NCI-H226 (cell line): ENCODE measurements around the gene ARHGEF9.

Experiments
- DNase-seq: peaks from one replicate; pipeline ENCODE4 v3.0.0-alpha.2; 2015

The ARHGEF9 gene

DNA sequence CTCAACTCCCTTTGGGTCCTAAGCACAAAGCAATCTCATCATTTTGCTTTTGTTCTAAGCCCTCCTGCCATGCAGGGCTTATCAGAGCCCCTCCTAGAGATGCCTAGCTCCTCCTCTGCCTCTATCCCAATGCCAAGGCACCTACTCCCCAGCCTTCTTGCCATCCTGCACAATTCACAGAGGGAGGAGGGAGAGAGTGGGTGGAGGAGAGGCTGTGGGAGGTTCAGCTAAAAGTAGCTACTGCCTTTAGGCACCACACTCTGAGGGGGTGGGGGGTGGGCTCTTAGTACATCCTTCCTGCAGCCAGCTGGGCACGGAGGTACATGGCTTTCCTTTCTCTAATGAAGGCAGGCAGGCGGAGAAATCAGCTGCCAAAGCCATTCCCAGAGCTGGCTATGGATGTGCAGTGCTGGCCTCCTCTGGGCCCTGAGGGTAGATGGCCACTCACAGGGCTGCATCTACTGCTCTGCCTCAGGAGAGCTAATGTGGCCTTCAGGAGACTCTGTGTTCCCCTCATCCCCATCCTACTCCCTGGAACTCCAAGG, 40.1 kb downstream of the ARHGEF9 start:
- DNase-seq, result no peak

DNA sequence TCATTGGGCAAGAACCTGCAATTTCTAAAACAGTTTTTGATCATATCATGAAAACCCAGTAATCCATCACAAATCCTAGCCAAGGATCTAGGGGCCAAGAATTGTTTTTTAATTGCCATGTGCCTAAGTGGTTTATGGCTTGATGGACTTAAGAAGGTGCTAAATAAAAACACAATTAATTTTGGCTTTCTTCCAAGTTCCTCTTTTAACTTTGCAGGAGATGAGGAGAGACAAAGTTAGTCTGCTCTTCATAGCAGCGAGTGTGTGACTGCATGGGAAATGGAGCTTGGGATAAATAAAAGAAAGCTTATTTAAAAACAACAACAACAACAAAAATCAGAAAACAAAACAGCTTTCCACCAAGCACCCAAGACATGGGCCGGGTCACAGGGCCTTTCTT, 41.4 kb downstream of the ARHGEF9 start:
- no peak for DNase-seq

DNA sequence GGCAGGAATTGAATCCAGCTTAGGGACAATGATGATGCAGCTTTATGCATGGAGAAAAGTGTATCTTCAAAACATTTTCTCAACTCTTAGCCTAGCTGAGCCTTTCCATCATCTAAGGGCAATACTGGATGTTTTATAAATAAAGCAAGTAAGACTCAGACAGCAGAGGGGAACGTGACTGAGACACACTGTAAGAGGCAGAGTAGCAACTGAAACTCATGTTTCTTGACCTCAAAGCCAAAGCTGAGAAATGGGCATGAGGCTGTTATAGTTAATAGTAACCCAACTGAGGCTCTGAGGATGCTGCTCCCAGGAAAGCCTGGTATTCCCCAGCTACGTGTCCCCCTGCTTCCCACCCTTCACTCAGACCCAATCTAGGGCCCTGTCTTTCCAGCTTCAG, 44.6 kb downstream of the ARHGEF9 start:
- DNase-seq, result no peak

DNA sequence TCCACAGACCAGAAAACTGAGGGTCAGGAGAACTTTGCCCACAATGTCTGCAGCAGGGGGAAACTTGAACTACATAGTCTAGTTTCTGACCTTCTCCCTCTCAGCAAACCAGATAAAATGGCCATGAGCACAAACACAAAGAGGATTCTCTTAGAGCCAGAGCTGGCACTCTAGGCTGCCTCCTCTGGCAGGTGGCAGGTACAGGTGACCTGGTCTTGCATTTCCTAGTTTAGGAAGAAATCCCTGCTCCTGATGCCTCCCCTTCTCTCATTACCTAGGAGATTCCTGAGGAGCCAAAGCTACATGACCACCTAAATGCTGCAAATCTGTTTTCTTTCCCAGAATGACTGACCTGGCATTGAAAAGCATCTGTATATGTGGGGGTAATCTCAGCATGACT, 45.1 kb downstream of the ARHGEF9 start:
- no peak for DNase-seq

DNA sequence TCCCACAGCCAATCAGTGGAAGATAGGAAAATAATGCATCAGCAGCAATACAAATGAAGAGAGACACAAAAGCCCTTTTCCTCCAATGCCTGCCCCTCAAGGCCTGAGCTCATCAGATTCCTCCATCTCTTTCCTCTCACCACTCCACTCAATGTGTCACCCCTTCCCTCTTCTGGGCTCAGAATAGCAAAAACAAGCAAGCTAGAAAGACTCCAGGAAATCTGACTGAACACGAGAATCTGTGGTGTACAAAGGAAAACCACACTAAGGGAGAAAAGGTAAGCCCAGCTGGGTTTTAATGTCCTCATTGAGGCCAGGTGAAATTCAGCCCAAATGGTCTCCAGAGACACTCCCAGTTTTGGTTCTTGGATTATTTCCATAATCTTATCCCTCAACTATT, 46.3 kb downstream of the ARHGEF9 start:
- DNase-seq, result no peak

DNA sequence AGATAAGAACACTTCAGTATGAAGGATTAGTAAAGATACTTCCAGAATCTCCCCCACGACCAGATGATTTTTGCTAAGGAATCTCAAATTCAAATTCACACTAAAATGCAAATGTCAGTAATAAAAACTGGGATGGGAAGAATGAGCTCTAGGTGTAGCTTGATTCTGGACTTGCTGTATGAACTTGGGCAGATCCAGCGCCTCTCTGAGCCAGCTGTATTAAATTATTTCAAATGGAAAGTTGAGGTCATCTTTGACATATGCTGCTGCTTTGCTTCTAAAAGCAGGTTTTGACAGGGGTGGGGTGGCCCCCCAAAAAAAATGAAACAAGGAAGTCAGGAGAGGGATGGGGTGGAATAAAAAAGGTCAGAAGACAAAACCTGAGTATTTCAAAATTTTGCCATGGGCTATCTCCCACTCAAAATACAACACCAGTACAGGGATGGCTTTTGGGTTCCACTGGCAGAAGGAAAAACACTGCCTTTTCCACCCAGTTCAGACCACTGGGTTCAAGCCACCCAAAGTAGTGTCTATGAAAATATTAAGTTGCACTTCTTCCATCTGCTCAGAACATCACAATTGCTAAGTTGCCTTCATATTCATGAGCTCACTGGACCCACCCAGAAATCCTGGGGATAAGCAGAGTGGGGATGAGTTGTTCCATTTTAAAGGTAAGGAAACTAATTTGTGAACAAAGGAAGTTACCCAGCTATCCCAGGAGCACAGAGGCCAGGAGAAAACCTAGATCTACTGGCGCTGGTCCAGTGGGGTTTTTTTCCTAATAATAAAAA, 47.7 kb downstream of the ARHGEF9 start:
- DNase-seq, result no peak

DNA sequence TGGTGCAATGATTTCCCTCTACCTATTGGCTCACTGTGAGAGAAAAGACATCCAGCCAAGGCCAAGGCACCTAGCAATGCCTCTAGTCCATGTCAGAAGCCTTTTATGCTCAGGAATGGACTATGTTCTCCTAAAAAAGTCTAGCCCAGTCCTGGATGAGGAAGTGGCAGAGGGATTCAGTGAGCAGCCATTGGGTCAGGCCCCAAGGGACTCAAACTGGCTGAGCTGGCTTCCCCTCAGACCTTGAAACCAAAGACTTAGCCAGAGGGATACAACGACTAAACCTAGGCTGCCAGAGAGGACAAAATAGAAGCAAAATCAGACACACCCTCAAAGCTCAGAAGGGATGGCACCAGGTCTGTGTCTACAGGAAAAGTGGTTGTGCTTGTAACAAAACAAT, 49.1 kb downstream of the ARHGEF9 start:
- DNase-seq, result no peak

DNA sequence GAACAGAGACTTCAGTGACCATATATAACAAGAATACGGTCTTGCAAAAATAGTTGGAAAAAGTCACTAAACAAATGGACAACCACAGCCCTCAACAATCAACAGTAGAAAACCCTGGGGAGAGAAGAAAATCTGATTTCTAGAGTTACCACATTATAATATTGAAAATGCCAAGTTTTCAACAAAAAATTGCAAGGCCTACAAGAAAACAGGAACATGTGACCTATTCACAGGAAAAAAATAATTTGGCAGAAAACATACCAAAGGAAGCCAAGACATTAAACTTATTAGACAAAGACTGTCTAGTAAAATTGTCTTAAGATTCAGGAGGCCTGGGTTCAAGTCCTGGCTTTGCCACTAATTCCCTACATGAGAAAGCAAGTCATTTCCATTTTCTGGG, 64.7 kb downstream of the ARHGEF9 start:
- no peak for DNase-seq

DNA sequence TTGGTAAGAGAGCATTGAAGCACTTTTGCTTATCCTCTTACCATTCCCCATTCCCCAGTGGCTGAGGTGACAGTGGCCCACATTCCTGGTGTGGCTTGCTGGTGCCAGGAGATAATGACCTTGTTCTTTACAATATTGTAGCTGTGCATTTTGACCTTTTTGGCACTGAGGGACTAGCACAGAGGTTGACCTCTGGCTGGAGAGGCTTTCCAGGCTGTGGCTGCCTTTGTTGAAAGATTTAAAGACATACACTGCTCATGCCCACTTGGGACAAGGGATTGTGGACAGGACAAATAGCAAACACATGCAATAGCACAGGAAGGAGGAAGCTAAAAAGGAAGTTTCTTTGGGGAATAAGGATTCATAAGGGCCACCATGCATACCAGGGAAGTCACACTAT, 65.4 kb downstream of the ARHGEF9 start:
- no peak for DNase-seq

DNA sequence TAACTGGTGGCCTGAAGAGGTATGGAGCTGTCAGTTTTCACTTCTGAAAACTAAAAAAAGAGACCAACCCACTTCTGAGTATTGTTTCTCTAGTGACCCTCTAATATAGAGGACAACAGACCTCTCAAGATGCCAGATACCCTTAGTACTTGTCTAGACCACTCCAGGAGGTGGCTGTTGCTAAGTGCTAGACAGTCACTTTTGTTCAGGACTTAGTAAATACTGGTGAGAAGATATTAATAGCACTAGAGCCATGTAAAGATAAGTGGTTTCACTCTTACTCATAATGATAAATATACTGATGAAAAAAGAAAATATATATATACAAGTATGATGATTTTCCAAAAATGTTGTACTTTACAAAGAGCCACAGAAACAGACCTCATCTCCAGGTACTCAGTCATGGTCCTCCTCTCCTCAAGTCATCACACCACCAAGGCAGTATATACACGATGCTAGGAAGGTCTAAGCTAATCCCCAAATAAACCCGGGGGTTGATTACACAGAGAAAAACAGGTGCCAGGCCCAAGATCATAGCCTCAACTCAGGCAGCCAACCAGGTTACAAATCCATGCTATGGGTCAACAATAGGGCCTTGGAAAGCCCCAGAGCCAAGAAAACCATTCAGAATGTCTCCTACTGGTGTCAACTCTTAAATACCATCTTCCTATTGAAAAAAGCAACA, 66.9 kb downstream of the ARHGEF9 start:
- DNase-seq, result no peak

DNA sequence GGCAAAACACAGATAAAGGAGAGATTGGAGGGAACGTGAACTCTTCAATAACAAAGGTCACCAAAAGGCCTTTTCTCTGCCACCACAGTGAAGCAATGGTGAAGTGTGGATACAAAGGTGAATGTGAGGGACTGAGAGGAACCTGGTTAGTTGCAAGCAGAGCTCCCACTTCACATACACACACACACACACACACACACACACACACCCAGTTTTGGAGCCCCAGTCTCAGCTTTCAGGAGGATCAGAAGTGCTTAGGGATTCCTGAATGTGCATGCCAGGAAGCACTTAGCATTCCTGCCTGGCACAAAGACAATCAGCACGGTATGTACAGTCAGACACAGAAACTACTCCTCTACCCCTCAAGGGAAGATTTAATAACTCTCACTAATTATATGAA, 71.5 kb downstream of the ARHGEF9 start:
- DNase-seq, result no peak

DNA sequence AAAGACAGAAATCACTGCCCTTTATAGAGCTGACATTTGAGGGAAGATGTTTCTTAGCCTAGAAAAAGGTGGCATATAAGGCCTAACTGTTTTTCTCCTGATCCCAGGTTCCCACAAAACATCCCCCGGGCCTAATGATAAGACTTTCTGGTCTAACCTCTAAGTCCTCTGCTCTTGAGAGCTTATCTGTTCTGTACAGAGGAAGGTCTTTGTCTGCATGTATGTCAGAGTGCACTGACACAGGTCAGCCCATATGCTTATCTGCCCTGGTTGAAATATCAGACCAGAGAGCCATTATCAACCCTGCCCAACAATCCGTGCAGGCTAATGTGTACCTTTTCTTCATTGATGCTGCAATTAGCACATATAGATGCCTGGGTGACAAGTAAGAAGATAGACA, 76.2 kb downstream of the ARHGEF9 start:
- DNase-seq, result no peak

DNA sequence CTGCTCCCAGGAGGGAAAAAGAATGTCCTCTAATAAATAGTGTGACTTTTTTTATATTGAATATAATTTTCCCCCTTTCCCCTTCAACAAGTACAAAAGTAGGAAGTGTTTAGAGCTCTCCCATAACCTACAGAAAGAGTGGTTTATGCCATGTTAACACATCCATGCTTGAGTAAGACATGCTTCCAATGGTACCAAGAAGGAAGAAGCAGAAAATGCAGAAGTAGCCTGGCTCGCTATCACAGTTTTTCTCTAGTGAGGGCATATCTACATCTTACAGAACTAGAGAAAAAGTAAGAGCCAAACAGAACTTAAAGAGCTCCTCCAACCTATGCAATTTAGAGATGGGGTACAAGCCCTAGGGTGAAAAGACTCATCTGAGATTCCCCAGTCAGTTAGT, 82.5 kb downstream of the ARHGEF9 start:
- no peak for DNase-seq

DNA sequence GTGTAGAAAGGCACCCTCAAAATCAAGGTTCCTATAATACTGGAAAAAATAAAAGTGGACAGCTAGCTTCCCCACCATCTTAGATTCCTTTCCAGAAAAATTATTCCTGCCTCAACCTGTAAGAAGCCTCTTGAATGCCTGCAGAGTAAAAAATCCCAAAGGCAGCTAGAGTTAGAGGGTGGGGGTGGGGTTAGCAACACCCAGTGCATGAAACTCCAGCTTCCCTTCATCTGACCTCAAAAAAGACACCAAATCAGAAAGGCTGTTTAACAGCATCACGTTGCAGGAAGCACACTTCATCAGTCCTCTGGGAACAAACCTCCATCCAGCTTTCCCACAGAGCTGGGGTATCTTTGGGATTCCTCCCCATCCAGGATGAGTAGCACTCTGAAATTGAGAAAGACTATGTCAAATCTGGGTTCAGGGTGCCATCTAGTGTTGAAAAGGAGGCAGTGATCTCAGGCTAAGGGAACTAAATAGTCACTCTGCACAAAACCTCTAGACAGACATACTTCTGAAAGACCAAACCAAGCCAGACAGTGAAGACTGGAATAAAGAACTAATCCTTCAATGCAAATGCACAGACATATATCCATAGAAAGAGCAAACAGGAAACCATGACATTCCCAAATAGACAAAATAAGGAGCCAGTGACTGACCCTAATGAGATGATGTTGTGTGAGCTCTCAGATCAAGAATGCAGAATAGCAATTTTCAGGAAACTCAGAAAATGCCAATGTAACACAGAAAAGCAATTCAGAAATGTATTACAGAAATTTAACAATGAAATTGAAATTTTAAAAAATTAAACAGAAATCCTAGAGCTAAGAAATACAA, 97.9 kb downstream of the ARHGEF9 start:
- peak; percentile 3 for DNase-seq

DNA sequence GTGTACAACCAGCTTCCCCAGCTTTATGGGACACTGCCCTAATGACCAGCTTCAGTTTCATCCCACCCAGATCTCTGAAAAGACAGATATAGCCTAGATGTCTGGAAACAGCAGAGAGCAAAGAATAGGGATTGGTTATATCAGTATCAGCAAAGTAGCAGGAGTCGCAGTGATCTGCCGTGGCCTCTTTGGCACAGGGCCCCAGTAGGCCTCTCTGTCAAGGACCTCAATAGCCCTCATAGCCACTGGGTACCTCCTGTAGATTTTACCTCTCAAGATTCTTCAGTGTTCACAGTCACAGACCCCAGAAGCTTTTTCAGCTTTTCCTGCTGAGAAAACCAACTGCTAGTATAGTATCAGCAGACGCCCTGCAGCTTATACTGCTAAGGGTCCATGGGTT, 104.6 kb downstream of the ARHGEF9 start:
- no peak for DNase-seq

DNA sequence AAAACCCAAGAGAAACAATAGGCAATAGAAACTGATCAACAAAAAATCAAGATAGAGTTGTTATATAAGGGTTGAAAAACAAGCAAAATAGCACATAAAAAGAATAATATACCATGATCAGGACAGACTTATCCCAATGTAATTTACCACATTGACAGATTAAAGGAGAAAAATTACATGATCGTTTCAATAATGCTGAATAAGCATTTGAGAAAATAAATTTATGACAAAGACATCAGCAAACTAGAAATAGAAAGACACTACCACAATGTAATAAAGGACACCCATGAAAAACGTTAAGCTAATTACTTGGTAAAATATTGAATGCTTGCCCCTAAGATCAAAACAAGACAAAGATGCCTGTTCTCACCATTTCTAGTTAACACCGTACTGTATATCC, 105.6 kb downstream of the ARHGEF9 start:
- no peak for DNase-seq

DNA sequence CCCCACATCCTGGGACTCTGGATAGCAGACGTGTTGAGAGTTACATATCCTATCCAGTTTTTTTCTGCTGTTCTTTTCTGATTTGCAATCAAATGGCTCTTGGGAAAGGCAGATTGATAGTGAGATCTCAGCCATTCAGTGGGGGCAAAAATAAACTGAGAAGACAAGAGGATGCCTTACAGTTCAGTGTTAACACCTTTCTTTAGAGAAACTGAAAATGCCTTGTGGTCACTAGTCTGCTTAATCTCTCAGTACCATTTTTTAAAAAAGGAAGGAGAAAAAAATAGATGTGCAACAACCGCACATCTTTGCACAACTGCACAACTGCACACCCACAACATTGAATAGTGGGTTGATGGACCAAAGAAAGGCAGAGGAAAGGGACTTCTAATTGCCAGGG, 109.3 kb downstream of the ARHGEF9 start:
- DNase-seq, result no peak

DNA sequence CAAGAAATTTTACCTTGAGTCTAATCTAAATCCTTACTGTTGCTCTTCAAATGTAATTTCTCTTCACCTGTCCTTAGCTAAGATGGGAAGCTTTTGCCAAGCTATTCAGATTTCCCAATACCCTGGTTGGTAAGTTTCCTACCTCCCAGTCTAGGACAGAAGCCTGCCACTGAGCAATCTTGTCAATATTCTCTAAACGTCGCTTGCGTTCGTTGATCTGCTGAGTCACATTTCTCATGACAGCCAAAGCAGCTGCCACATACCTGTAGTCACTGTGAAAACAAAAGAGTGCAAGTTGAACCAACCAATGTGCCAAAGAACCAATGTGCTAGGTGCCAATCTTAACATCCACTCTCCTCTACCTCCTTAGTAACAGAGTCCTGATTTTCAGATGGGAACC, 111.1 kb downstream of the ARHGEF9 start:
- DNase-seq, result no peak

DNA sequence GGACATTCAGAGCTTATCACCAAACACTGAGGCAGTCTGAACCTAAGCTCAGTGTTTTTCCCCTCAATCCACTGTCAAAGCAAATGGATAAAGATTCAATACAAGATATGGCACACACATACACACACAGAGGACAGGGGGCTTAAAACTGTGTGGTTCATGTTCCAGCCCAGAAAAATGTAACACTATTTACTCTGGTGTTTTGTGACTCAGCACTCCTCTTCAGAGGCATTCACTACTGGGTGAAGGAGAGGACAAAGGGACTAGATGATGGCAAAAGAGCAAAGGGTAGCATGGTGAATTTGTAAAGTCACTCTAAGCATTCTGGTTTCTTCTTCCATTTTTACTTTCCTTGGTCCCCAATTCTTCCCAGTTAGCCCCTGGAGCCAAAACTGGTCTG, 120.3 kb downstream of the ARHGEF9 start:
- DNase-seq, result no peak

DNA sequence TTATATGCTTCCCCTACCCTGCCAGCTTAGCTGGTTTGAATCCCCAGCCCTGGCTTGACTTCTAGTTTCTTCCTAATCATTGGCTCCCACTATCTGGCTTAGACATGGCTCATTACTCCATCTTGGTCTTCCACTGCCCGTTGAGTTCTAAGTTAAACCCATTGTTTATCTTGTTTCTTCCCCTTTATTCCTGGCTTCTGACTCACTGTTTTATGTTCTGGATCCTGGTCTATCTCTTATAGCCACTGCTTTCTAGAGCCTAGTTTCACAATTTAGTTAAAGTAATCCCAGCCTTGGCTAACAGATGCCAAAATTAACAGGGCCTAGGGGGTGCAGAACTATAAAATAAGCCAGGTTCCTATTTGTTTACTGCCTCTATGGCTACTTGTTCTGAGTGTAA, 120.9 kb downstream of the ARHGEF9 start:
- DNase-seq, result no peak

DNA sequence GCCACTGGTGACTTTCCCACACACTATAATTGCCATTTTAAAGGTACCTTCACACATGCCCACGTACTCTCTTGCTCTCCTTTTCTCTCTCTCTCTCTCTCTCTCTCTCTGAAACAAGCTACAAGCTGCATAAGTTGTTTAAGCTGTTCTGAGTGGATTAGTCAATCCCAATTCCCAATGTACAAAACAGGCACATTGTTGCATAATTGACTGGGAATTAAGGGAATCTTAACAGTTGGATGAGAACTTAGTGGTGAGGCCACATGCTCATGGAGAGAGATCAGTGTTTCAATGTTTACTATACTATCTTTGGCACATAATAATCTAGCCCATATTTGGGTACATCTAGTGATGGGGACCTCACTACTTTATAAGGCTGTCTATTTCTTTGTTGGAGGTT, 123.3 kb downstream of the ARHGEF9 start:
- DNase-seq, result no peak

DNA sequence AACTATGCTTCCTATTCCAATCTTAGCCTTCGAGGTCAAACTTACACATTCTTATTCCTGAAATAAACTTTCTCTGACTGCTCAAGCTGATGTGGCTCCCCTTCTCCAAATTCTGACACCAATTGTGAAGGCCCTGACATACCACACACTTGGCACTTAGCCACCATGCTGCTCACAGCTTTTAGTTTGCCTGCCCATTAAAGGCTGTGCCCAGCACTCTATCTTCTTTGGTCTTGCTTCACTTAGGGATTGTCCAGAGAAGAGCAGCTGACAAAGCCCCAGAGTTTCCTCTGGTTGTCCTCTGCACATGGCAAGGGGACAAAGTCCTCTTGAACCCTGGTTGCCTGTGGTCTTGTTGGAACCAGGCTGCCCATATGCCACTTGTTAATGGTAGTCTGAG, 126.1 kb downstream of the ARHGEF9 start:
- no peak for DNase-seq

DNA sequence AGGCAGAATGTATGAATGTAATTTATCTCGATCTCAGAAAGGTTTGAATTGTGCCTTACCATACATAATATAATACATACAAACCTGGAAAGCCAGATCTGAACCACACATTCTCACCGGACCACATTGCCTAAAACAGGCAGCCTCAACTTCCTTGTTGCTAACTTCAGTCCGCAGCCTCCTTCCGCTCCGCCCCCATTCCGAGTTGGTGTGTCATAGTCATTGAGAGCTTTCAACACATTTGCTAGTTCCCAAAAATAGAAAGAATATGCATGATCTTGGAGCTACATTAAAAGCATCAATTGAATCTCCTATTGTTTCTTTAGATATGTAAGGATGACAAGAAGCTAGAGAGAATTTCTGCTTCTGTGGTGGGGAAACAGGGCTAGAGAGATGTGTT, 127.2 kb downstream of the ARHGEF9 start:
- peak; percentile 71 for DNase-seq
